ENCODE measurements around the gene ZNF576.

The ZNF576 gene

DNA sequence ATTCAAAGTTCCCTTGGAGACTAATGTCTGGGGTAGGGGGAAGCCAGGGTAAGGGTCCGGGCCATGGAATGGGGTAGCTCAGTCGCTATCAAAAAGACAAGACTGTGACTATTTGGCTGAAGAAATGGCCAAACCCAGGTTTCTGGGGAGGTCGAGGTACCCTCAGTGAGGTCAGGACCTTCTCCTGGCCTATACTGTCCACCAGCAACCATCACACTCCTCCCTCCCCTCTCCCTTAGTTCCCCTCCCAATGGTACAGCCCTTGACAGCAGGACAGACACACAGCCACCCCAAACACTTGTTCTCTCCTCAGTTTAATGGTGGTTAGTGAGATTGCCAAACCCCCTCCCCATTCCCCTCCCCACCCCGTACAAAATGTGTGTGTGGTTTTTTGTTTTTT lies 25.7 kb downstream of the ZNF576 start:
- H3K4me2 ChIP-seq (ENCODE audit: low read depth, low read length, poor library complexity, severe bottlenecking): no peak overlapping the region
- no peak overlapping the region for H3K4me3 ChIP-seq (ENCODE audit: insufficient read depth, low read length, poor library complexity, severe bottlenecking)
- no peak for TF ChIP-seq EZH2phosphoT487 (conservative IDR thresholded peaks at IDR 0.05; ENCODE audit: low read length)
- TF ChIP-seq, protein P1, sequence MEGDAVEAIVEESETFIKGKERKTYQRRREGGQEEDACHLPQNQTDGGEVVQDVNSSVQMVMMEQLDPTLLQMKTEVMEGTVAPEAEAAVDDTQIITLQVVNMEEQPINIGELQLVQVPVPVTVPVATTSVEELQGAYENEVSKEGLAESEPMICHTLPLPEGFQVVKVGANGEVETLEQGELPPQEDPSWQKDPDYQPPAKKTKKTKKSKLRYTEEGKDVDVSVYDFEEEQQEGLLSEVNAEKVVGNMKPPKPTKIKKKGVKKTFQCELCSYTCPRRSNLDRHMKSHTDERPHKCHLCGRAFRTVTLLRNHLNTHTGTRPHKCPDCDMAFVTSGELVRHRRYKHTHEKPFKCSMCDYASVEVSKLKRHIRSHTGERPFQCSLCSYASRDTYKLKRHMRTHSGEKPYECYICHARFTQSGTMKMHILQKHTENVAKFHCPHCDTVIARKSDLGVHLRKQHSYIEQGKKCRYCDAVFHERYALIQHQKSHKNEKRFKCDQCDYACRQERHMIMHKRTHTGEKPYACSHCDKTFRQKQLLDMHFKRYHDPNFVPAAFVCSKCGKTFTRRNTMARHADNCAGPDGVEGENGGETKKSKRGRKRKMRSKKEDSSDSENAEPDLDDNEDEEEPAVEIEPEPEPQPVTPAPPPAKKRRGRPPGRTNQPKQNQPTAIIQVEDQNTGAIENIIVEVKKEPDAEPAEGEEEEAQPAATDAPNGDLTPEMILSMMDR (IDR thresholded peaks at IDR 0.05; ENCODE audit: insufficient read depth, low read length, poor library complexity, severe bottlenecking): no peak

DNA sequence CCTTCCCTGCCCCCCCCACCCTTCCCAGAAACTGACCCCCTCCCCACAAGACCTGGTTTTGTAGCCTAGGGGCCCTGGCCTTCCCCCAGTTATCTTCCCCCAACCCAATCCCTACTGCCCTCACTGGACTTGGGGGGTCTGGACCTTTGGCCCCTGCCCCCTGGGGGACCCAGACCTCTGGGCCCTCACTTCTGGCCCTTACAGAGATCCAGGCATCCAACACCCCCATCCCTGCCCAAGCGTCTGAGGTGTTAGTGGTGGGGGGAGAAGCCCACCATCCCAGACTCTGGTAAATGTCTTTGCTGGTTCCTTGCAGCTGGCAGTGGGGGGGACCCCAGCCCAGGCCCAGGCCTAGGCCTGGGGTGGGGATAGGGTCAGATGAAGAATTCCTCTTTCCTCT lies 26.6 kb downstream of the ZNF576 start:
- no peaks in the 10 kb centered on the region for H3K9me2 ChIP-seq (replicated peaks; ENCODE audit: insufficient read depth, low read length)
- no peaks in the 10 kb centered on the region for H4K20me1 ChIP-seq (ENCODE audit: low read depth, low read length)
- H3K9ac ChIP-seq (ENCODE audit: low read length): no peak overlapping the region
- H3K79me2 ChIP-seq (ENCODE audit: insufficient read depth, low read length): peaks cover 12% of the 10 kb centered on the region; the same call in 1 of the 2 replicates
- H3K4me3 ChIP-seq (ENCODE audit: insufficient read depth, low read length, poor library complexity, severe bottlenecking): no peak overlapping the region
- peaks cover 23% of the 10 kb centered on the region for H3F3A ChIP-seq (ENCODE audit: insufficient read depth)
- no peaks in the 10 kb centered on the region for H3K9me3 ChIP-seq (ENCODE audit: insufficient read depth, low read length)
- no peaks in the 10 kb centered on the region for H3K36me3 ChIP-seq (ENCODE audit: low read length)
- no peaks in the 10 kb centered on the region for H3K27me3 ChIP-seq (ENCODE audit: low read length)
- no peak overlapping the region for H3K4me2 ChIP-seq (ENCODE audit: low read depth, low read length, poor library complexity, severe bottlenecking)
- H2AFZ ChIP-seq (ENCODE audit: low read depth, low read length, severe bottlenecking): no peak overlapping the region
- TF ChIP-seq EZH2phosphoT487 (conservative IDR thresholded peaks at IDR 0.05; ENCODE audit: low read length): no peak
- TF ChIP-seq, protein P1 (IDR thresholded peaks at IDR 0.05; ENCODE audit: insufficient read depth, low read length, poor library complexity, severe bottlenecking): no peak
- H3K27ac ChIP-seq (ENCODE audit: low read depth, low read length): no peak overlapping the region

More for the DNA sequence above, 25.7 kb downstream of the ZNF576 start:
- H2AFZ ChIP-seq (ENCODE audit: low read depth, low read length, severe bottlenecking): no peak overlapping the region
- H3K27ac ChIP-seq (ENCODE audit: low read depth, low read length): 0 out of 2 replicates have a peak overlapping the region, but pooled peaks have one; percentile 6
- no peak overlapping the region for H3K9ac ChIP-seq (ENCODE audit: low read length)
- H4K20me1 ChIP-seq (ENCODE audit: low read depth, low read length): no peaks in the 10 kb centered on the region
- H3K79me2 ChIP-seq (ENCODE audit: insufficient read depth, low read length): peaks cover 18% of the 10 kb centered on the region
- no peaks in the 10 kb centered on the region for H3K9me3 ChIP-seq (ENCODE audit: insufficient read depth, low read length)
- H3K9me2 ChIP-seq (replicated peaks; ENCODE audit: insufficient read depth, low read length): no peaks in the 10 kb centered on the region
- no peaks in the 10 kb centered on the region for H3K27me3 ChIP-seq (ENCODE audit: low read length)
- peaks cover 23% of the 10 kb centered on the region for H3F3A ChIP-seq (ENCODE audit: insufficient read depth)
- no peaks in the 10 kb centered on the region for H3K36me3 ChIP-seq (ENCODE audit: low read length)

DNA sequence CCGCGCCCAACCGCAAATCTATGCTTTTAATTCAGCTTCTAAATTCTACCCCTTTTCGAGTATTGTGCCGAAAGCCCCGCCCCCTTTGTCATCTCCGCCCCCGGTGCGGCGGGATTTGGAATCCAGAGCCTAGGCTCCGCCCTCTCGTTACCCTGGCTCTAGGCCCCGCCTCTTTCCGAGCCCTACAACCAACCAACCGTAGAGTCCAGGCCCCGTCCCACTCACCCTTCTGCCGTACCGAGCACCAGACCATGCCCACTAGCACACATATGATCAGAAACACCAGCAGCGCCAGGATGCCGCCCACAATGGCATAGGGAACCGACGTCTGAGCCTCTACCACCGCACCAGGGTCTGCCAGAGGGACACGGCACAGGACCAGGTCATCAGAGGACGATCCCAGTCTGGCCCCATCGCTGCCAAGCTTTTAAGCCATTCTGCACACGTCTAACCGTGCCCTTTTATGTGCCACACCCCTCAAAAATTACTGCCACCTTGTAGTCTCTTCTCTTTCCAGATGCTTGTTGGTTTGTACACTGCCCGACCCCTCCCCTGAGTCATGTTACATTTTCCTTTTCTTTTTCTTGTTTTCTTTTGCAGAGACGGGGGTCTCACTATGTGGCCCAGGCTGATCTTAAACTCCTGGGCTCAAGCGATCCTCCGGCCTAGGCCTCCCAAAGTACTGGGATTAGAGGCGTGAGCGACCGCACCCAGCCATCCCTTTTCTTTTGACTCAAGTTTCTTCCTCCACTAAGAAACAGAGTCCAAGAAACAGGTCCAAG lies 27.7 kb downstream of the ZNF576 start:
- H3K4me3 ChIP-seq (ENCODE audit: insufficient read depth, low read length, poor library complexity, severe bottlenecking): no peak overlapping the region
- no peaks in the 10 kb centered on the region for H4K20me1 ChIP-seq (ENCODE audit: low read depth, low read length)
- no peaks in the 10 kb centered on the region for H3K9me2 ChIP-seq (replicated peaks; ENCODE audit: insufficient read depth, low read length)
- peak overlapping the region; percentile 19 for H3K4me2 ChIP-seq (ENCODE audit: low read depth, low read length, poor library complexity, severe bottlenecking)
- no peak overlapping the region for H3K9ac ChIP-seq (ENCODE audit: low read length)
- no peaks in the 10 kb centered on the region for H3K9me3 ChIP-seq (ENCODE audit: insufficient read depth, low read length)
- peaks cover 23% of the 10 kb centered on the region for H3F3A ChIP-seq (ENCODE audit: insufficient read depth)
- peaks cover 2% of the 10 kb centered on the region; the same call in 1 of the 2 replicates for H3K79me2 ChIP-seq (ENCODE audit: insufficient read depth, low read length)
- no peaks in the 10 kb centered on the region for H3K36me3 ChIP-seq (ENCODE audit: low read length)
- H3K27ac ChIP-seq (ENCODE audit: low read depth, low read length): no peak overlapping the region
- H2AFZ ChIP-seq (ENCODE audit: low read depth, low read length, severe bottlenecking): no peak overlapping the region
- no peaks in the 10 kb centered on the region for H3K27me3 ChIP-seq (ENCODE audit: low read length)
- TF ChIP-seq, protein P1 (IDR thresholded peaks at IDR 0.05; ENCODE audit: insufficient read depth, low read length, poor library complexity, severe bottlenecking): no peak
- no peak for TF ChIP-seq EZH2phosphoT487 (conservative IDR thresholded peaks at IDR 0.05; ENCODE audit: low read length)

Measured in SU-DHL-6 (cell line).